ENCODE data around the gene RIOK1.
A peak's percentile ranks its signal among the peaks of the same experiment; 100 is the strongest.

The RIOK1 gene

GRCh38 chr6:7413151-7413823, 23.7 kb downstream of the RIOK1 start:
- Histone ChIP-seq H3K4me1 (ENCODE audit: control insufficient read depth, insufficient read depth, low read length) (no peaks in the 10 kb centered on the region), H3K27me3 (ENCODE audit: control insufficient read depth, insufficient read depth, low read length) (no peaks in the 10 kb centered on the region), H3K9ac (ENCODE audit: low read length) (no peak overlapping the region), H3K36me3 (ENCODE audit: control insufficient read depth, insufficient read depth, low read length) (peaks cover 31% of the 10 kb centered on the region), H3K27ac (ENCODE audit: low read depth, low read length) (no peak overlapping the region), H3K4me3 (ENCODE audit: low read length) (no peak overlapping the region)

- no peak overlapping the region for H3K4me3 ChIP-seq (ENCODE audit: low read length)
- H3K27me3 ChIP-seq (ENCODE audit: control insufficient read depth, insufficient read depth, low read length) = no peaks in the 10 kb centered on the region
- H3K36me3 ChIP-seq (ENCODE audit: control insufficient read depth, insufficient read depth, low read length) = peaks cover 29% of the 10 kb centered on the region
- no peak overlapping the region for H3K27ac ChIP-seq (ENCODE audit: low read depth, low read length)
- H3K9ac ChIP-seq (ENCODE audit: low read length) = no peak overlapping the region
- no peaks in the 10 kb centered on the region for H3K4me1 ChIP-seq (ENCODE audit: control insufficient read depth, insufficient read depth, low read length)
Observed at GRCh38 chr6:7414811-7415210, 25.2 kb downstream of the RIOK1 start.

DNA sequence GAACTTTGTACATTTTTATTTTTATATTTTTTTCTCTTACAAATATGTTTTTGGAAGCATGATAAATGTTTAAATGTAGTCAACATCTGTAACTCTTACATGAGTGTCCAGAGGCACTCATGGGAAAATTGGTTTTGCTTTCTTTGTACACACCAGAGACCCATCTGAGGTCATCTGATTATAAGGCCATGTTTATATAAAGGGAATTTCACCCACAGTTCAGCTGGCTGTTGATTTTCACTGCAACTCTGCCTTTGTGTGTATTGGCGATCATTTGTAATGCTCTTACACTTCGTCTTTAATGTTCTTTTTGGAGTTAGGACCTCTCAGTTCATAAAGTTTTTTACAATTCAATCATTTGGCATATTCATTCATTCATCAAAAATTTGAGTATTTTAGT, 28.1 kb downstream of the RIOK1 start:
- Histone ChIP-seq H3K4me3 (ENCODE audit: low read length) (no peak overlapping the region), H3K4me1 (ENCODE audit: control insufficient read depth, insufficient read depth, low read length) (no peaks in the 10 kb centered on the region), H3K27me3 (ENCODE audit: control insufficient read depth, insufficient read depth, low read length) (no peaks in the 10 kb centered on the region), H3K9ac (ENCODE audit: low read length) (no peak overlapping the region), H3K36me3 (ENCODE audit: control insufficient read depth, insufficient read depth, low read length) (peaks cover 22% of the 10 kb centered on the region), H3K27ac (ENCODE audit: low read depth, low read length) (no peak overlapping the region)

DNA sequence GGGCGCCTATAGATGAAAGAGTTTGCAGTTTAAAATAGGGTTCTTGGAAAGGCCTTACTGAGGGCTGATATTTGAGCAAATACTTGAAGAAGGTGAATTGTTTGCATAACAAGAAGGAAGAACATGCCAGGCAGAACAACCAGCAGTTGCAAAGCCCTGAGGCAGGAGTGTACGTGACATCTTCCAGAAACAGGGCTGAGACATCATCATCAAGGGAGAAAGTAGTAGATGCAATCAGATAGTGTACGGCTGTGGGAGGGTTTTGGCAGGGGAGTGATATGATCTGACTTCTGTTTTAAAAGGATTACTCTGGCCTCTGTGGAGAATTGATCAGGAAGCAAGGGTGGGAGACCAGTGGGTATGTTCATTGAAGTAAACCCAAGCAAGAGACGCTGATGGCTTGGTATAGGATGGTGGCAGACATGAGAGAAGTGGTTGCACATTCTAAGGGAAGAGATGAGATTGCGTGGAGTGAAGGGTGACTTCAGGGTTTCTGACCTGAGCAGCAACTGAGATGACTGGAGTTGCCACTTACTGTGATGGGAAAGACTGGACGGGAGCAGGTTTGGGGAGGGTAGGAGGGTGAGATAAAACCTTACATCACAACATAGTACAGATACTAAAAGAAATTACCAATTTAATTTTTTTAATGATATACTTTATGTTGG, 28.8 kb downstream of the RIOK1 start:
- Histone ChIP-seq H3K4me1 (ENCODE audit: control insufficient read depth, insufficient read depth, low read length) (no peaks in the 10 kb centered on the region), H3K27me3 (ENCODE audit: control insufficient read depth, insufficient read depth, low read length) (no peaks in the 10 kb centered on the region), H3K36me3 (ENCODE audit: control insufficient read depth, insufficient read depth, low read length) (peaks cover 22% of the 10 kb centered on the region), H3K27ac (ENCODE audit: low read depth, low read length) (no peak overlapping the region), H3K9ac (ENCODE audit: low read length) (no peak overlapping the region), H3K4me3 (ENCODE audit: low read length) (no peak overlapping the region)

- Histone ChIP-seq H3K27ac (ENCODE audit: low read depth, low read length) (no peak overlapping the region), H3K4me3 (ENCODE audit: low read length) (no peak overlapping the region), H3K36me3 (ENCODE audit: control insufficient read depth, insufficient read depth, low read length) (peaks cover 22% of the 10 kb centered on the region)
Observed at GRCh38 chr6:7419065-7419464, 29.5 kb downstream of the RIOK1 start.

DNA sequence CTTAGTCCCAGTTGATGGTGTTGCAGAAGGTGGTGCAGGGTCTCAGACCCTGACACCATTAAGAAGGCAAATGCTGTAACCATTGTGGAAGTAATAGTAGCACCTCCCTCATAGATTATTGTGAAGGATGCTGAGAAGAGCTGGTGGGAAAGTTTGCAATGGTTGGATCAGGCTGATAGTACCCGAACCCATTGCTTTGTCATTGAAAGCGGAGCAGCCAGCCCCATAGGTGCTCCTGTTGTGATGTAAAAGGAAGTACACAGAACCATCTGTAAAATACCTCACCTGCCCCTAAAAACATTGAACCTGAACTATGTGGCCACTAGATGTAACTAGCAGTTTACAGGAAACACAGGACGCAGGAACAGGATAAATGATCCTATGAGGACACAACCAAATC, 31.5 kb downstream of the RIOK1 start:
- Histone ChIP-seq H3K27ac (ENCODE audit: low read depth, low read length) (no peak overlapping the region), H3K4me3 (ENCODE audit: low read length) (no peak overlapping the region), H3K36me3 (ENCODE audit: control insufficient read depth, insufficient read depth, low read length) (peaks cover 7% of the 10 kb centered on the region), H3K9ac (ENCODE audit: low read length) (no peak overlapping the region), H3K27me3 (ENCODE audit: control insufficient read depth, insufficient read depth, low read length) (no peaks in the 10 kb centered on the region), H3K4me1 (ENCODE audit: control insufficient read depth, insufficient read depth, low read length) (no peaks in the 10 kb centered on the region)

More at GRCh38 chr6:7419065-7419464, 29.5 kb downstream of the RIOK1 start:
- no peak overlapping the region for H3K9ac ChIP-seq (ENCODE audit: low read length)
- H3K27me3 ChIP-seq (ENCODE audit: control insufficient read depth, insufficient read depth, low read length) = no peaks in the 10 kb centered on the region
- no peaks in the 10 kb centered on the region for H3K4me1 ChIP-seq (ENCODE audit: control insufficient read depth, insufficient read depth, low read length)

- H3K4me1 ChIP-seq (ENCODE audit: control insufficient read depth, insufficient read depth, low read length) = no peaks in the 10 kb centered on the region
- no peaks in the 10 kb centered on the region for H3K27me3 ChIP-seq (ENCODE audit: control insufficient read depth, insufficient read depth, low read length)
- no peak overlapping the region for H3K27ac ChIP-seq (ENCODE audit: low read depth, low read length)
- H3K9ac ChIP-seq (ENCODE audit: low read length) = no peak overlapping the region
- no peak overlapping the region for H3K4me3 ChIP-seq (ENCODE audit: low read length)
- no peaks in the 10 kb centered on the region for H3K36me3 ChIP-seq (ENCODE audit: control insufficient read depth, insufficient read depth, low read length)
Observed at GRCh38 chr6:7424058-7424457, 34.5 kb downstream of the RIOK1 start.

DNA sequence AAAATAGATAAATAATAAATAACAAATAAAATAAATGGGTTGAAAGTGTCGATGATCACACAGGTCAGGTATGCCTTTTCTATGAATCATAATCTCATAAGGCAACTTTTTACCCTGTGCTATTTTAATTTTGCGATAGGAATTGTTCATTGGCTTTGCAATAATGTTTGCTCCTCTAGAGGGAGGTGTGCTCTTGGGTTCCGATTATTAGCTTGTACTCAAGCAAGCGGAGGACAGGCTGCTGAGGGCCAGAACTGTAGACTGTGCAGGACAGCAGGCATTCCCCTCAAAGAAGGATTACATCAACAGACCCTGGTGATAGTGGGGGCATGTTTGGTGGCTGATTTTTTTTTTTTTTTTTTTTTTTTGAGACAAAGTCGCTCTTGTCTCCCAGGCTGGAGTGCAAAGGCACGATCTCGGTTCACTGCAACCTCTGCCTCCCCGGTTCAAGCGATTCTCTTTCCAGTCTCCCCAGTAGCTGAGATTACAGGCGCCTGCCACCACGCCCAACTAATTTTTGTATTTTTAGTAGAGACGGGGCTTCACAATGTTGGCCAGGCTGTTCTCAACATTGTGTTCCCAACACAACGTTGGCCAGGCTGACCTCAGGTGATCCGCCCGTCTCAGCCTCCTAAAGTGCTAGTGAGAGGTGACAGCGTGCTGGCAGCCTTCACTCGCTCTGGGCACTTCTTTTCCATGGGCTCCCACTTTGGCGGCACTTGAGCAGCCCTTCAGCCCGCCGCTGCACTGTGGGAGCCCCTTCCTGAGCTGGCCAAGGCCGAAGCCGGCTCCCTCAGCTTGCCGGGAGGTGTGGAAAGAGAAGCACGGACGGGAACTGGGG, 35.6 kb downstream of the RIOK1 start:
- Histone ChIP-seq H3K27ac (ENCODE audit: low read depth, low read length) (no peak overlapping the region), H3K9ac (ENCODE audit: low read length) (no peak overlapping the region)

DNA sequence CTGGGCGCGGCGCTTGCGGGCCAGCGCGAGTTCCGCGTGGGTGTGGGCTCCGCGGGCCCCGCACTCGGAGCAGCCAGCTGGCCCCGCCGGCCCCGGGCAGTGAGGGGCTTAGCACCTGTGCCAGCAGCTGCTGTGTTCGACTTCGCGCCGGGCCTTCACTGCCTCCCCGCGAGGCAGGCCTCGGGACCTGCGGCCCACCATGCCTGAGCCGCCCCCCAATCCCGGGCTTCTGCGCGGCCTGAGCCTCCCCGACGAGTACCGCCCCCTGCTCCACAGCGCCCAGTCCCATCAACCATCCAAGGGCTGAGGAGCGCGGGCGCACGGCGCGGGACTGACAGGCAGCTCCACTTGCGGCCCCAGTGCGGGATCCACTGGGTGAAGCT, 36.2 kb downstream of the RIOK1 start:
- Histone ChIP-seq H3K27me3 (ENCODE audit: control insufficient read depth, insufficient read depth, low read length) (no peaks in the 10 kb centered on the region), H3K36me3 (ENCODE audit: control insufficient read depth, insufficient read depth, low read length) (no peaks in the 10 kb centered on the region), H3K4me1 (ENCODE audit: control insufficient read depth, insufficient read depth, low read length) (no peaks in the 10 kb centered on the region), H3K27ac (ENCODE audit: low read depth, low read length) (no peak overlapping the region), H3K4me3 (ENCODE audit: low read length) (no peak overlapping the region), H3K9ac (ENCODE audit: low read length) (no peak overlapping the region)

More for the DNA sequence above, 35.6 kb downstream of the RIOK1 start:
- Histone ChIP-seq H3K4me1 (ENCODE audit: control insufficient read depth, insufficient read depth, low read length) (no peaks in the 10 kb centered on the region), H3K4me3 (ENCODE audit: low read length) (no peak overlapping the region), H3K36me3 (ENCODE audit: control insufficient read depth, insufficient read depth, low read length) (no peaks in the 10 kb centered on the region), H3K27me3 (ENCODE audit: control insufficient read depth, insufficient read depth, low read length) (no peaks in the 10 kb centered on the region)

GRCh38 chr6:7426447-7427169, 37.0 kb downstream of the RIOK1 start:
- Histone ChIP-seq H3K9ac (ENCODE audit: low read length) (no peak overlapping the region), H3K27ac (ENCODE audit: low read depth, low read length) (no peak overlapping the region), H3K4me1 (ENCODE audit: control insufficient read depth, insufficient read depth, low read length) (no peaks in the 10 kb centered on the region), H3K4me3 (ENCODE audit: low read length) (peak overlapping the region; percentile 21), H3K36me3 (ENCODE audit: control insufficient read depth, insufficient read depth, low read length) (no peaks in the 10 kb centered on the region), H3K27me3 (ENCODE audit: control insufficient read depth, insufficient read depth, low read length) (no peaks in the 10 kb centered on the region)

GRCh38 chr6:7431313-7431673, 41.7 kb downstream of the RIOK1 start:
- H3K4me3 ChIP-seq (ENCODE audit: low read length) = no peak overlapping the region
- no peak overlapping the region for H3K27ac ChIP-seq (ENCODE audit: low read depth, low read length)
- H3K9ac ChIP-seq (ENCODE audit: low read length) = no peak overlapping the region
- H3K36me3 ChIP-seq (ENCODE audit: control insufficient read depth, insufficient read depth, low read length) = no peaks in the 10 kb centered on the region
- no peaks in the 10 kb centered on the region for H3K4me1 ChIP-seq (ENCODE audit: control insufficient read depth, insufficient read depth, low read length)
- H3K27me3 ChIP-seq (ENCODE audit: control insufficient read depth, insufficient read depth, low read length) = no peaks in the 10 kb centered on the region

All from rectal smooth muscle tissue (tissue), 1 donor.